ENCODE data around the gene CTNND2.

The CTNND2 gene

GRCh38 chr5:11397549-11397948, 506.7 kb downstream of the CTNND2 start:
- DNase-seq (ENCODE audit: low read depth in 4 of 4, low spot score in 1 of 4), result no peak

GRCh38 chr5:11396917-11397316, 507.3 kb downstream of the CTNND2 start:
- DNase-seq (ENCODE audit: low read depth in 4 of 4, low spot score in 1 of 4), result no peak

GRCh38 chr5:11394933-11395332, 509.3 kb downstream of the CTNND2 start:
- DNase-seq (ENCODE audit: low read depth in 4 of 4, low spot score in 1 of 4), result no peak

- DNase-seq (ENCODE audit: low read depth in 4 of 4, low spot score in 1 of 4), result no peak
These were observed 513.9 kb downstream of the CTNND2 start for GRCh38 chr5:11390291-11390767.

GRCh38 chr5:11387382-11387781, 516.9 kb downstream of the CTNND2 start:
- DNase-seq (ENCODE audit: low read depth in 4 of 4, low spot score in 1 of 4), result no peak

GRCh38 chr5:11386398-11386797, 517.8 kb downstream of the CTNND2 start:
- no peak for DNase-seq (ENCODE audit: low read depth in 4 of 4, low spot score in 1 of 4)

- DNase-seq (ENCODE audit: low read depth in 4 of 4, low spot score in 1 of 4), result no peak
These were observed 518.3 kb downstream of the CTNND2 start for GRCh38 chr5:11385901-11386293.

- no peak for DNase-seq (ENCODE audit: low read depth in 4 of 4, low spot score in 1 of 4)
These were observed 518.9 kb downstream of the CTNND2 start for GRCh38 chr5:11385251-11385900.

- no peak for DNase-seq (ENCODE audit: low read depth in 4 of 4, low spot score in 1 of 4)
These were observed 519.6 kb downstream of the CTNND2 start for GRCh38 chr5:11384441-11385250.

- DNase-seq (ENCODE audit: low read depth in 4 of 4, low spot score in 1 of 4), result no peak
These were observed 520.6 kb downstream of the CTNND2 start for GRCh38 chr5:11383506-11384095.

- no peak for DNase-seq (ENCODE audit: low read depth in 4 of 4, low spot score in 1 of 4)
These were observed 525.8 kb downstream of the CTNND2 start for GRCh38 chr5:11378461-11378860.

- no peak for DNase-seq (ENCODE audit: low read depth in 4 of 4, low spot score in 1 of 4)
These were observed 526.4 kb downstream of the CTNND2 start for GRCh38 chr5:11377896-11378295.

- DNase-seq (ENCODE audit: low read depth in 4 of 4, low spot score in 1 of 4), result no peak
These were observed 532.1 kb downstream of the CTNND2 start for GRCh38 chr5:11372191-11372590.

GRCh38 chr5:11371021-11371420, 533.2 kb downstream of the CTNND2 start:
- no peak for DNase-seq (ENCODE audit: low read depth in 4 of 4, low spot score in 1 of 4)

GRCh38 chr5:11364531-11364930, 539.7 kb downstream of the CTNND2 start:
- DNase-seq (ENCODE audit: low read depth in 4 of 4, low spot score in 1 of 4), result no peak

- no peak for DNase-seq (ENCODE audit: low read depth in 4 of 4, low spot score in 1 of 4)
These were observed 540.5 kb downstream of the CTNND2 start for GRCh38 chr5:11363631-11364178.

GRCh38 chr5:11361768-11362167, 542.5 kb downstream of the CTNND2 start:
- DNase-seq (ENCODE audit: low read depth in 4 of 4, low spot score in 1 of 4), result no peak

- DNase-seq (ENCODE audit: low read depth in 4 of 4, low spot score in 1 of 4), result no peak
These were observed 546.3 kb downstream of the CTNND2 start for GRCh38 chr5:11357928-11358327.

- no peak for DNase-seq (ENCODE audit: low read depth in 4 of 4, low spot score in 1 of 4)
These were observed 548.8 kb downstream of the CTNND2 start for GRCh38 chr5:11355491-11355890.

- DNase-seq (ENCODE audit: low read depth in 4 of 4, low spot score in 1 of 4), result no peak
These were observed 557.9 kb downstream of the CTNND2 start for GRCh38 chr5:11346336-11346735.

- no peak for DNase-seq (ENCODE audit: low read depth in 4 of 4, low spot score in 1 of 4)
These were observed 568.1 kb downstream of the CTNND2 start for GRCh38 chr5:11335881-11336760.
